Measurements from ENCODE around the gene GGTLC1. TPM values are rescaled to one million over a fixed set of nuclear protein-coding genes. Genes with fewer than 3 reads are reported as not detected.

GGTLC1 gene
- total RNA-seq, 1 experiment from 2014 or later, result not detected

- no peaks in the 10 kb centered on the region for H3K9me2 ChIP-seq (ENCODE audit: insufficient read depth)
- ChIA-PET POLR2A (no interaction called here), CTCF (no interaction called here), RAD21 (ENCODE audit: low non-redundant PET in 1 of 2, low total read pairs in 2 of 2, uncharacterized antibody in 2 of 2, unreplicated experiment in 2 of 2) (no interaction called here)
- H3K4me3 ChIP-seq (replicated peaks in 1 of 2; ENCODE audit: low read depth in 1 of 2, low read length in 2 of 2), result no peak overlapping the region
- no peaks in the 10 kb centered on the region for H3K79me2 ChIP-seq (ENCODE audit: insufficient read depth, low read length)
- peaks cover 5 to 7% of the 10 kb centered on the region in 2 experiments; a peak in 1 of 4 replicates for H3K9me3 ChIP-seq (ENCODE audit: control insufficient read depth in 1 of 2, insufficient read depth in 1 of 2, low read depth in 1 of 2, low read length in 2 of 2)
- no TSS peak for BruUV-seq (replicated peaks)
- H3K36me3 ChIP-seq (ENCODE audit: control insufficient read depth in 1 of 2, insufficient read depth in 2 of 2, low read length in 2 of 2), result no peaks in the 10 kb centered on the region
- no peaks in the 10 kb centered on the region for H4K20me1 ChIP-seq (ENCODE audit: insufficient read depth)
- no peaks in the 10 kb centered on the region for H3K4me1 ChIP-seq (ENCODE audit: control insufficient read depth in 1 of 2, insufficient read depth in 2 of 2, low read length in 2 of 2)
- no peak overlapping the region for H3K9ac ChIP-seq (ENCODE audit: low read length)
- intact Hi-C loops (cut with micrococcal nuclease), result no loop called here
- H3K27me3 ChIP-seq (ENCODE audit: insufficient read depth, low read length), result no peaks in the 10 kb centered on the region
- no peak overlapping the region for H2AFZ ChIP-seq (ENCODE audit: low read depth, low read length, poor library complexity, severe bottlenecking)
- DNase-seq (ENCODE audit: low read depth, low spot score), result no peak
- H3K27ac ChIP-seq (ENCODE audit: low read depth, low read length), result no peak overlapping the region
- no peak for ATAC-seq
- no peak overlapping the region for H3K4me2 ChIP-seq (ENCODE audit: low read length)
- TF ChIP-seq POLR2AphosphoS5 (IDR thresholded peaks at IDR 0.05; ENCODE audit: low read depth, low read length) (no peak), EZH2phosphoT487 (IDR thresholded peaks at IDR 0.05; ENCODE audit: borderline replicate concordance) (no peak), CBX3 (IDR thresholded peaks at IDR 0.05; ENCODE audit: low read depth) (no peak), SP1 (IDR thresholded peaks at IDR 0.05; ENCODE audit: low read depth) (no peak), SRF (IDR thresholded peaks at IDR 0.05; ENCODE audit: low read depth) (no peak), FOSL1 (IDR thresholded peaks at IDR 0.05; ENCODE audit: low read depth) (no peak), CTCF (IDR thresholded peaks at IDR 0.05 in 2 of 3, conservative IDR thresholded peaks at IDR 0.05 in 1 of 3; ENCODE audit: borderline replicate concordance in 1 of 3, insufficient read depth in 1 of 3, low read depth in 2 of 3, low read length in 2 of 3) (no peak), TCF7L2 (IDR thresholded peaks at IDR 0.05; ENCODE audit: borderline replicate concordance, extremely low read depth, insufficient read depth, insufficient read length) (no peak), SIN3A (IDR thresholded peaks at IDR 0.05; ENCODE audit: low read depth) (no peak), JUND (IDR thresholded peaks at IDR 0.05) (no peak), EGR1 (IDR thresholded peaks at IDR 0.05; ENCODE audit: low read depth) (no peak), RAD21 (IDR thresholded peaks at IDR 0.05; ENCODE audit: low read depth) (no peak), EZH2 (IDR thresholded peaks at IDR 0.05) (no peak)
These were observed 24.6 kb downstream of the GGTLC1 start for GRCh38 chr20:23963941-23964340.
